GM21515 (cell line): ENCODE data around the gene WDR46.
A peak's percentile ranks its signal among the peaks of the same experiment; 100 is the strongest.
"Not testable (repeated sequence)": the region's sequence is repeated elsewhere in the genome, so short reads cannot be mapped to it uniquely, and the experiment has no call there.

Source experiments
- ATAC-seq: cut with Tn5 transposase; IDR thresholded peaks from one replicate; pipeline ENCODE4 v1.9.1; 2021; ENCODE audit not compliant: unreplicated experiment

Gene WDR46

GRCh38 chr6:33288141-33288920 is 708 bp downstream of the WDR46 start:
- ATAC-seq, result no peak

- ATAC-seq, result no peak
Measured at GRCh38 chr6:33286946-33287914, 1.8 kb downstream of the WDR46 start.

- ATAC-seq, result not testable (repeated sequence)
Measured at GRCh38 chr6:33285214-33285613, 3.8 kb downstream of the WDR46 start.

DNA sequence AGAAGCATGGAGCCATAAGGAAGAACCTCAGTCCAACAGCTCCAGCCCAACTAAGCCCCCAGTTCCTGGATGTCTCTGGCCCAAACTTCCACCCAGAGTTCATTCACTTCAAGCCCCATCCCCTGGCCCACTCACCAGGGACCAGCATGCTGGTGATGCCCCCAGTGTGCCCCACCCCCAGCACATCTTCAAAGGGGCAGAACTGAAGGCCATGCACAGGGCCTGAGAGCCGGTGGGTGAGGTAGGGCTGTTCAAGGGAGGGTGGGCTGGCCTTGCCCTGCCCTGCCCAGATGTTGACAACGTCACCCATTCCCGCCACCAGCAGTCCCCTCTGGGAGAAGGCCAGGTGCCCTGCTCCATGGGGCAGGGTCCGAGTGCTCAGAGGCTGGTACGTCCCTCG is 8.5 kb downstream of the WDR46 start:
- ATAC-seq, result no peak

GRCh38 chr6:33279971-33280511 is 9.0 kb downstream of the WDR46 start:
- ATAC-seq, result no peak

DNA sequence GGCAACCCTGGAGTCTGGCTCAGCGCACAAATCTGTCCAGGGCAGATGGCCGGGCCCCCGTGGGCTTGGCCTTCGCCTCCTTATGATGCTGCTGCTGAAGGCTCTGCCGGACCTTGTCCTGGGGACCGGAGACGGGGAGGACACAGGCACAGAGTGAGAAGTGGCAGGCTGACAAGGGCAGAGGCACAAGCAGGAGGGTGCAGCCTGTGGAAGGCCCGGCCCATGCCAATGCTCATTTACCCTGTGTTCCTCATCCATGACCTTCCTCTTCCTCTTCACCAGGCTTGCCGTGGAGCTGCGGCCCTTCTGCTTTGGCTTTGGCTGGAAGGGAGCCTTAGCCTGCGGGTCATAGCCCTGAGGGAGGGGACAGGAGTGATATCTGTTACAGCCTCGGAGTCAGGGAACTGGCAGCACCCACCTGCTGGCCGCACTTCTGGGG is 9.8 kb downstream of the WDR46 start:
- no peak for ATAC-seq

- no peak for ATAC-seq
Measured at GRCh38 chr6:33278810-33279209, 10.2 kb downstream of the WDR46 start.

DNA sequence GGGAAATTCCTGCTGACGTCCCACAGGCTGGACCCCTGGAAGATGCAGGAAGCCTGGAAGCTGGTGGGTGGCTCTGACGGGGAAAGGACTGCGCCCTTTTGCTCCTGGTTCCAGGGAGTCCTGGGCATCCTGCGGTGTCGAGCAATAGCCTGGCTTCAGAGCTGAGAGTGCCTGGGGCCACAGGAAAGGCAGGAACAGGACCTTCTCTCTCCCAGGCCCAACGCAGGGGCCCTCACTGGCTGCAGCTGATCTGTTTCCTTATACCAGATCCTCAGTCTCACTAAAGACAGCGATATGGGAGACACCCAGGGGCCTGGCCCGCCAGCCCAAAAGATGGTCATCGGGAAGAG is 10.7 kb downstream of the WDR46 start:
- ATAC-seq, result no peak

DNA sequence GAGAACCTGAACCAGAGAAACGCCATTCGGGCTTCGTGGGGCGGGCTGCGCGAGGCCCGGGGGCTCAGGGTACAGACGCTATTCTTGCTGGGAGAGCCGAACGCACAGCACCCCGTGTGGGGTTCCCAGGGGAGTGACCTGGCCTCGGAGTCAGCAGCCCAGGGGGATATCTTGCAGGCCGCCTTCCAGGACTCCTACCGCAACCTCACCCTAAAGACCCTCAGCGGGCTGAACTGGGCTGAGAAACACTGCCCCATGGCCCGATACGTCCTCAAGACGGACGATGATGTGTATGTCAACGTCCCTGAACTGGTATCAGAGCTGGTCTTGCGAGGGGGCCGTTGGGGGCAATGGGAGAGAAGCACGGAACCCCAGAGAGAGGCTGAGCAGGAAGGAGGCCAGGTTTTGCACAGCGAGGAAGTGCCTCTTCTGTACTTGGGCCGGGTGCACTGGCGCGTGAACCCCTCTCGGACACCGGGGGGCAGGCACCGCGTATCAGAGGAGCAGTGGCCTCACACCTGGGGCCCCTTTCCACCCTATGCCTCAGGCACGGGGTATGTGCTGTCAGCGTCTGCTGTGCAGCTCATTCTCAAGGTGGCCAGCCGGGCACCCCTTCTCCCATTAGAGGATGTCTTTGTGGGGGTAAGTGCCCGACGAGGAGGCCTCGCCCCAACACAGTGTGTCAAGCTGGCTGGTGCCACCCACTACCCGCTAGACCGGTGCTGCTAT is 11.2 kb downstream of the WDR46 start:
- ATAC-seq, result no peak

GRCh38 chr6:33276864-33277662 is 12.0 kb downstream of the WDR46 start, which contains the start of gene B3GALT4:
Gene B3GALT4 (plus strand): TSS chr6:33277123. CDS start chr6:33277420, 297 bp downstream.
- ATAC-seq, result peak; percentile 43

DNA sequence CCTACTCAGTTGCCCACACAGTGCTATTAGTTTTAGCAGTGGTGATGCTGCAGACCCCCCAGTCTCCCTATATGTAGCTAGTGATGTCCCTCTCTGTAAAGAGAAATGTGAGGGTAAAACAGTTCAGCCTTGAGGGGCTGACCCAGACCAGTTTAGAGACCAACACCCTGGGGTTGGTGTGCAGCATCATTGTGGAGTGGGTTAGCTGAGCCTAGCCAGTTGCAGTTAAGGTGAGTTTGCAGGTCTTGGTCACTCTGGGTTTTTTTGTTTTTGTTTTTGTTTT is 12.5 kb downstream of the WDR46 start:
- no peak for ATAC-seq

DNA sequence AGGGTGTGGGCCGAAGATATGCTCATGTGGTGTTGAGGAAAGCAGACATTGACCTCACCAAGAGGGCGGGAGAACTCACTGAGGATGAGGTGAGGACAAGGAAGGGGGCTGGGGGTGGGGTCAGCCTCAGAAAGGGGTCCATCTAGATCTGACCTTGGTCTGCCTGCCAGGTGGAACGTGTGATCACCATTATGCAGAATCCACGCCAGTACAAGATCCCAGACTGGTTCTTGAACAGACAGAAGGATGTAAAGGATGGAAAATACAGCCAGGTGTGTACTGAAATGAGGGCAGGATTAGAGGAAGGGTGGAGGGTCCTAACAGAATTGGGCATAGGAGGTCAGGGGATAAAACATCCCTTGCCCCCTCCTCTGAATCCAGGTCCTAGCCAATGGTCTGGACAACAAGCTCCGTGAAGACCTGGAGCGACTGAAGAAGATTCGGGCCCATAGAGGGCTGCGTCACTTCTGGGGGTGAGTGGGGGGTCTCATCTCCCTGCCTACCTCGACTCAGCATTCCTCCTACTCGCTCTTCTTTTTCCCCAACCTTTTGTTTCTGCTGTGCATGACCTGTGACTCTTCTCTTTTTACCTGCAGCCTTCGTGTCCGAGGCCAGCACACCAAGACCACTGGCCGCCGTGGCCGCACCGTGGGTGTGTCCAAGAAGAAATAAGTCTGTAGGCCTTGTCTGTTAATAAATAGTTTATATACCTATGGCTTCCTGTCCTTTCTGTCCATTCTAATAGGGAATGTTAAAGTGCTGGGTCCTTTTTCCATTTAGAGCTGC is 13.1 kb downstream of the WDR46 start:
- ATAC-seq, result not testable (repeated sequence)

GRCh38 chr6:33273924-33274902 is 14.8 kb downstream of the WDR46 start:
- ATAC-seq, result no peak

DNA sequence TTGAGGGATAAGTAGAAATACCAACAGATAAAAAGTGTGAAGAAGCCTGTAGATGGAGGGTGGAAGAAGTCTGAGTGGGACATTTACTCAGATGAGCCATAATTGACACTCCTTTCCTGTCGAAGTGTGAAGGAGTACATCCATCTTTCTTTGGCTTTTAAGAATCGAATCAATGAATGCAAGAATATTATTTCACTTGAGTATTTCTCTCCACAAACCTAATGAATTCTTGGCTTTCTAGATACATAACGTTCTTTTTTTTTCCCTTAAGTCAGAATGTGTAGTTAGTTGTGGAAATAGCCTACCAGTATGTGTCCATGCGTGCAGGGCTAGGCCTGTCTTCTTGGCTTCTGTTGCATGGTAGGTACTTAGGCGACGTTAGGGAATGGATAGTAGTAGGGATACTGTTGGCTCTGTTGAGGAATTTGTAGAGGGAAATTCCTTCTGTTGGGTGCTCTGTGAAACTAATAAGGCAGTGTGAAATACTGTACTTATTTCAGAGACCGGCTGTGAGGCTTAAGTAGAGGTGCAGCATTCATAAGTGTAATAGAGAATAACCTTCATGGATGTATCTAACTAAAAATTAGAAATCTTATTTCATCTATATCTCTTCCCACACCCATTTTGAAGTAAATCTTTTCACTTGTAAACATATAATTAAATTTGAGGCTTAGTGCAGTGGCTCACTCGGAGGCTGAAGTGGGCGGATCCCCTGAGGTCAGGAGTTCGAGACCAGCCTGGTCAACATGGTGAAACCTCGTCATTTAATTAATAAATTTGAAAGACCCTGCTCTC is 15.7 kb downstream of the WDR46 start:
- ATAC-seq, result no peak

GRCh38 chr6:33272275-33273128 is 16.5 kb downstream of the WDR46 start:
- ATAC-seq, result no peak

DNA sequence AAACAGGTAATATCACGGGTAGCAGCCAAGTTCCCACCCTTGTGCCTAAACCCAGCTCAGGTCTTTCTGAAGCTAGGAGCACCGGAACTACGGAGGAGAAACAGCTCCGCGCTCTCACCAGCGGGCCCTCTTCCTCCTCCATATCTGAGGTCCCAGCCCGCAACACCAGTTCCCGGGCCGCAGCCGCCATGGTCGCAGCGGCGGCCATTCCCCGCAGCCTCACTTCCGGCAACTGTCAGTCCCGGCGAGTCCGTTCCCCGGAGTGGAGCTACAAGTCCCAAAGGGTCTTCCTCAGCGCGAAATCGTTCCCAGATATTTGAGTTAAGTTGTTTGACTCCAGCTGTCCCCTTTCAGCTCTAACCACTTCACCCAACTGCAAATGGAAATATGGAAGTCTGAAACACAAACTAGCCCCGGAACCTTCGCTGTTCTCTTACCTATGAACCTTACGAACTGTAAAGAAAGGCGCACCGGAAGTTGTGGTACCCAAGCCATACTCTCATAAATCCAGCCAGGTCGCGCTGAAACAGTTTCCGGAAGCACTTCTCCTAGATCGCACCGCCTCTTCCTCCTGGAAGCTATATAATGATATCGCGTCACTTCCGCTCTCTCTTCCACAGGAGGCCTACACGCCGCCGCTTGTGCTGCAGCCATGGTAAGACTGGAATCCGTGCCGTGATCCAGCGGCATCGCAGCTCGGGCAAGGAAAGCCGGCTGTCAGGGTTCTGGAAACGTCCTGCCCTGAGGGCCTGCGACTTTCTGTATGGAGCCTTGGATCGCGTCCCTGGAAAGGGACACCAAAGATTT is 17.4 kb downstream of the WDR46 start, which contains the start of the genes RPS18 and VPS52:
Gene RPS18 (plus strand): TSS at position 608 of the 807 bp plus-strand sequence. CDS start 45 bp downstream, at position 653.
Gene VPS52 (minus strand): TSS at position 409 of the 807 bp plus-strand sequence. CDS start 201 bp downstream, at position 208.
- ATAC-seq, result peak; percentile 70
